GM15510 (cell line): ENCODE measurements around the gene SPTSSB.

ENCODE experiments used
- POLR2A ChIP-seq: IDR thresholded peaks from 3 replicates; pipeline ENCODE4 v1.6.1; 2011; ENCODE audit warnings: borderline replicate concordance; ENCODE audit not compliant: insufficient read length; ENCODE audit errors: extremely low read depth

SPTSSB gene

GRCh38 chr3:161336661-161337060 lies 34.7 kb downstream of the SPTSSB start:
- TF ChIP-seq POLR2A = no peak

GRCh38 chr3:161333696-161334095 lies 37.6 kb downstream of the SPTSSB start:
- no peak for TF ChIP-seq POLR2A

GRCh38 chr3:161332792-161333191 lies 38.5 kb downstream of the SPTSSB start:
- no peak for TF ChIP-seq POLR2A

GRCh38 chr3:161325059-161325458 lies 46.3 kb downstream of the SPTSSB start:
- no peak for TF ChIP-seq POLR2A

- TF ChIP-seq POLR2A = no peak
Measured at GRCh38 chr3:161323926-161324621, 47.2 kb downstream of the SPTSSB start.

- no peak for TF ChIP-seq POLR2A
Measured at GRCh38 chr3:161322781-161323568, 48.3 kb downstream of the SPTSSB start.

- no peak for TF ChIP-seq POLR2A
Measured at GRCh38 chr3:161320837-161321236, 50.5 kb downstream of the SPTSSB start.

GRCh38 chr3:161319867-161320266 lies 51.5 kb downstream of the SPTSSB start:
- no peak for TF ChIP-seq POLR2A

GRCh38 chr3:161317077-161317476 lies 54.2 kb downstream of the SPTSSB start:
- no peak for TF ChIP-seq POLR2A

GRCh38 chr3:161316006-161316689 lies 55.2 kb downstream of the SPTSSB start:
- no peak for TF ChIP-seq POLR2A

- TF ChIP-seq POLR2A = no peak
Measured at GRCh38 chr3:161314836-161315395, 56.4 kb downstream of the SPTSSB start.

GRCh38 chr3:161310649-161311423 lies 60.5 kb downstream of the SPTSSB start:
- no peak for TF ChIP-seq POLR2A

- TF ChIP-seq POLR2A = no peak
Measured at GRCh38 chr3:161305095-161305991, 66.0 kb downstream of the SPTSSB start.

- TF ChIP-seq POLR2A = no peak
Measured at GRCh38 chr3:161296814-161297213, 74.5 kb downstream of the SPTSSB start.

GRCh38 chr3:161295325-161295724 lies 76.0 kb downstream of the SPTSSB start:
- no peak for TF ChIP-seq POLR2A
